ENCODE results near the gene FAM3D. TPM values are rescaled to one million over a fixed set of nuclear protein-coding genes. Genes with fewer than 3 reads are reported as not detected.

Gene FAM3D
- total and polyA plus RNA-seq, 12 donors, result 0.06 to 0.40 (median 0.22) TPM; not detected in 8

- DNase-seq, result no peak
- Histone ChIP-seq H3K4me3 (no peak overlapping the region), H3K36me3 (replicated peaks in 1 of 2) (no peaks in the 10 kb centered on the region), H3K27me3 (no peaks in the 10 kb centered on the region), H3K9me3 (replicated peaks in 1 of 3) (no peaks in the 10 kb centered on the region), H3K4me1 (replicated peaks in 1 of 2) (peaks cover 15 to 21% of the 10 kb centered on the region in 2 donors), H3K27ac (no peak overlapping the region)
- intact Hi-C loops (cut with DNase I), result loop anchor here in 1 of 2 donors (10.0 kb wide), 1 partner anchor 299 kb away; no protein-coding TSS in a partner anchor
- 63 to 78% (median 75%) methylated on average over 1 to 5 of the region's 5 CpGs for WGBS, 4 donors
- no peak for TF ChIP-seq POLR2A (IDR thresholded peaks at IDR 0.05)
- TF ChIP-seq, protein P1, sequence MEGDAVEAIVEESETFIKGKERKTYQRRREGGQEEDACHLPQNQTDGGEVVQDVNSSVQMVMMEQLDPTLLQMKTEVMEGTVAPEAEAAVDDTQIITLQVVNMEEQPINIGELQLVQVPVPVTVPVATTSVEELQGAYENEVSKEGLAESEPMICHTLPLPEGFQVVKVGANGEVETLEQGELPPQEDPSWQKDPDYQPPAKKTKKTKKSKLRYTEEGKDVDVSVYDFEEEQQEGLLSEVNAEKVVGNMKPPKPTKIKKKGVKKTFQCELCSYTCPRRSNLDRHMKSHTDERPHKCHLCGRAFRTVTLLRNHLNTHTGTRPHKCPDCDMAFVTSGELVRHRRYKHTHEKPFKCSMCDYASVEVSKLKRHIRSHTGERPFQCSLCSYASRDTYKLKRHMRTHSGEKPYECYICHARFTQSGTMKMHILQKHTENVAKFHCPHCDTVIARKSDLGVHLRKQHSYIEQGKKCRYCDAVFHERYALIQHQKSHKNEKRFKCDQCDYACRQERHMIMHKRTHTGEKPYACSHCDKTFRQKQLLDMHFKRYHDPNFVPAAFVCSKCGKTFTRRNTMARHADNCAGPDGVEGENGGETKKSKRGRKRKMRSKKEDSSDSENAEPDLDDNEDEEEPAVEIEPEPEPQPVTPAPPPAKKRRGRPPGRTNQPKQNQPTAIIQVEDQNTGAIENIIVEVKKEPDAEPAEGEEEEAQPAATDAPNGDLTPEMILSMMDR (IDR thresholded peaks at IDR 0.05), result no peak
Observed at GRCh38 chr3:58623961-58624360, 42.6 kb downstream of the FAM3D start.

- 72 to 80% (median 76%) methylated on average over 5 to 8 of the region's 8 CpGs for WGBS, 4 donors
- Histone ChIP-seq H3K27me3 (no peaks in the 10 kb centered on the region), H3K4me1 (replicated peaks in 1 of 2) (peaks cover 11 to 16% of the 10 kb centered on the region in 2 donors), H3K27ac (no peak overlapping the region), H3K36me3 (replicated peaks in 1 of 2) (no peaks in the 10 kb centered on the region), H3K4me3 (no peak overlapping the region), H3K9me3 (replicated peaks in 1 of 3) (no peaks in the 10 kb centered on the region)
- no peak for DNase-seq
- no peak for TF ChIP-seq POLR2A (IDR thresholded peaks at IDR 0.05)
- TF ChIP-seq, protein P1 (IDR thresholded peaks at IDR 0.05), result no peak
- intact Hi-C loops (cut with DNase I), result loop anchor here in 1 of 2 donors (10.0 kb wide), 1 partner anchor 299 kb away; no protein-coding TSS in a partner anchor
Observed at GRCh38 chr3:58623478-58623877, 43.1 kb downstream of the FAM3D start.

DNA sequence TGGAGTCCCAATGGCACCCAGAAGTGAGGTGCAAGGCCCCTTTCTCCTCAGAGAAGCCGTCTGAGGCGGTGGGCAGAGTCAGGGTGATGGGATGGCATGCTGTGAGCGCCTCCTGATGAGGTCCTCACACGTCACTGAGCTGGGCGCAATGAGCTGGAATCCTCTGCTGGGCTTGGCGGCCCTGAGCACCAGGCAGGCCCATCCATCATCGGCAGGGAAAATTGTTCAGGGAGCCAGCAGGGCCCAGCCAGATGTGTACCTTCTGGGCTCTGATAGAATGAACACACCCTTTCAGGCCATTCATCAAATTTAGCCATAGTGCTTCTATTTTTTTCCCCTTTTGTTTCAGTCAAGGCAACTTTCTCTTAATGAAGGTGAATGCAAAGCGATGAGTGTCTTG is 43.7 kb downstream of the FAM3D start:
- peaks cover 7 to 10% of the 10 kb centered on the region in 2 donors for H3K4me1 ChIP-seq (replicated peaks in 1 of 2)
- H3K27me3 ChIP-seq, result no peaks in the 10 kb centered on the region
- no peak overlapping the region for H3K4me3 ChIP-seq
- H3K9me3 ChIP-seq (replicated peaks in 1 of 3), result no peaks in the 10 kb centered on the region
- no peak for DNase-seq
- 79 to 96% (median 87%) methylated on average over 6 to 8 of the region's 8 CpGs for WGBS, 4 donors
- H3K27ac ChIP-seq, result no peak overlapping the region
- H3K36me3 ChIP-seq (replicated peaks in 1 of 2), result no peaks in the 10 kb centered on the region
- intact Hi-C loops (cut with DNase I), result loop anchor here in 1 of 2 donors (10.0 kb wide), 1 partner anchor 298 kb away; no protein-coding TSS in a partner anchor
- TF ChIP-seq, protein P1 (IDR thresholded peaks at IDR 0.05), result no peak
- no peak for TF ChIP-seq POLR2A (IDR thresholded peaks at IDR 0.05)

- no peak overlapping the region for H3K27ac ChIP-seq
- H3K36me3 ChIP-seq (replicated peaks in 1 of 2), result no peaks in the 10 kb centered on the region
- no peaks in the 10 kb centered on the region for H3K27me3 ChIP-seq
- TF ChIP-seq, protein P1 (IDR thresholded peaks at IDR 0.05), result no peak
- TF ChIP-seq POLR2A (IDR thresholded peaks at IDR 0.05), result no peak
- DNase-seq, result no peak
- no peaks in the 10 kb centered on the region for H3K9me3 ChIP-seq (replicated peaks in 1 of 3)
- intact Hi-C loops (cut with DNase I), result loop anchor here in 1 of 2 donors (10.0 kb wide), 1 partner anchor 298 kb away; no protein-coding TSS in a partner anchor
- H3K4me1 ChIP-seq (replicated peaks in 1 of 2), result peaks cover 4 to 7% of the 10 kb centered on the region in 2 donors
- no peak overlapping the region for H3K4me3 ChIP-seq
- WGBS, 4 donors, result 93 to 100% (median 96%) methylated on average over 4 of the region's 4 CpGs
Observed at GRCh38 chr3:58622436-58622835, 44.1 kb downstream of the FAM3D start.

All from adrenal gland (tissue), 12 donors.